Measurements from ENCODE around the gene GNLY.
"Not testable (repeated sequence)": the region's sequence is repeated elsewhere in the genome, so short reads cannot be mapped to it uniquely, and the experiment has no call there.

The GNLY gene

DNA sequence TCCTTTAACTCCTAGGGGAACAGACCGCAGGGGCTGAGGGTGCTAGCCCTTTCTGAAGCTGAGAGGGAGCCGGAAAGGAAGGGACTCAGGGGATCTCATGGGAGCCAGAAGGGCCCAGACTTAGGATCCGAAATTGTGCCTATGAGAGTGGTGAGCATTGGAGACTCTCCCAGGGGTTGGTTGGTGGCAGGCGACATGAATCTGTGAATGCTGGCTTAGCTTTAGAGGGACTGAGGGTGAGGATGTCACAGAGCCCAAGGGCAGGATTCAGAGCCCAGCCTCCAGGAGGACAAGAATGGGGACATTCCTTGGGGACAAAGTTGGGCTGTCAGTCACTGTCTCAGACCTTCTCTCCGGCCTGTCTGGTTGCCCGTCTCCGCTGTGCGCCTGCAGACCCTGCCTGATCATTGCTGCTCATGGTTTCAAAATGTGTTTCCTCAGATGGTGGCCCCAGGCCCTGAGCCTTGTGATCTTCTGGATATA lies 17.5 kb downstream of the GNLY start:
- DNase-seq = no peak

DNA sequence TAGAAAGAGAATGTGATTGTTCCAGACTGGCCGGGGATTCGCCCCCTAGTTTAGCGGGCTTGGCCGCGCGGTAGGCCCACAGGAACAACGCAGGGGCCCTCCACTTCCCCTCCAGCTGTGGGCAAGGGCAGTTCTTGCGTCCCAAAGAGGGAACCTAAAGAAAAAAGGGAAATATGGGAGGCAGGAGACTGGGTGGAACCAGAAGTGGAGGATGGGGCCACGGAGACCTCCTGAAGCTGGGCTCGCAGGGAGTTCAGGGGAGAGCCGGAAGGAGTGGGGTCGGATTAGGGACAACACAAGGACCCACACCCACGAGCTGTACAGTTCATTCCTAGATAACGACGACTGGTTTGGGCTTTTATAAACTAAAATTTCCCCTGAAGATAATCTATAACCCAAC lies 18.2 kb downstream of the GNLY start:
- DNase-seq = no peak

DNA sequence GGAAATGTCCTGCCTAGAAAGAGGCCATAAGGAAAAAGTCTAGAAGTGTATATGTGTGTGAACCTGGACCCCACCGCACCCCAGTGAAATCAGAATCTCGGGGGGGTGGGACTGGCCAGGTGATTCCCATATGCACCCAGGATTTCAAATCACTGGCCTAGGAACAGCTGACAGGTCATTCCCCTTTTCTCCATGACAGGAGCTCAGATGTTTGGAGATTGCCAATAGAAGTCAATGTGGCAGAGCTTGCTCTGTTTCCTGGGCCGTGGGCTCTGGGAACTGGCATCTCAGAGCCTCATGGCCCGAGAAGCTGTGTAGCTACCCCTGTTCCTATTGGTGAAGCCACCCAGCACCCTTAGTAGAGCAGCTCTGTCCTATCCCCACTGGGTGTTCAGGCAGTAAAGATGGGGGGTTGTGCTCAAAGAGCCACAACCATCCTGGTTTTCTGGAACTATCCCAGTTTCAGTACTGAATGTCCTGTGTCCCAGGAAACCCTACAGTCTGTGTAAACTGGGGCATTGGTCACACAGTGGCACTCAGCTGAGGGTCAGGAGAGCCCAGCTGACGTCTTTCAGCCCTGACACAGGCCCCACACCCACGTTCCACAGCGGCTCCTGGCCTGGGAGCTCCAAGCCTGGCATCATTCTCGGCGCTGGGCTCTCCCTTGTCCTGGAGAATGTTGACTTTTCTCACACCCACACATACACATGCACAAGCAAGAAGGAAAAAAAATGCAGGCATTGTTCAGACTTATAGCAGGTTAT lies 18.9 kb downstream of the GNLY start:
- no peak for DNase-seq

DNA sequence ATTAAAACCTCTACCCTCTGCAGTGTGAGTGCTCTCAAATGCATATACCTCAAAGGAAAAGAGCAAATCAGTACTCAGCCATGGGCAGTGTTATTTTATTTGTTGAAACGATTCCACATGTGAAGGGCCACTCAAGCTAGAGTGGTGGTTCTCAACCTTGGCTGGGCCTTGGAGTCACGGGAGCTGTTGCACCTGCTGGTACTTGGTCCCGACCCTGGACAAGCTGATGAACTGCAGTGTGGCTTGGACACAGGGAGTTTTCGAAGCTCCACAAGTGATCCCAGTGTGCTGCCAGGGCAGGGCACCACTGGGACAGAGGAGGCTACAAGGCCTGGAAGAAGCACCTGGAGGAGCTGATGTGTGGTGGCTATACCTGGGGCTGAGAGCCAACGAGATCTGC lies 19.7 kb downstream of the GNLY start:
- DNase-seq = no peak

DNA sequence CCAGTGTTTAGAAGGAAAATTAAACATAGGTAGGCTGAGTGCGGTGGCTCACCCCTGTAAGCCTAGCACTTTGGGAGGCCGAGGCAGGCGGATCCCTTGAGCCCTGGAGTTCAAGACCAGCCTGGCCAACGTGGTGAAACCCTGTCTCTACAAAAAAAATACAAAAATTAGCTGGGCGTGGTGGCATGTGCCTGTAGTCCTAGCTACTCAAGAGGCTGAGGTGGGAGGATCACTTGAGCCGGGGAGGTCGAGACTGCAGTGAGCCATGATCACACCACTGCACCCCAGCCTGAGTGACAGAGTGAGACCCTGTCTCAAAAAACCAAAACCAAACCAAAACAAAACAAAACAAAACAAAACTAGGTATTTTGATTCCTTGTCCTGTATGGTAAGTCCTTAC lies 20.3 kb downstream of the GNLY start:
- DNase-seq = not testable (repeated sequence)

DNA sequence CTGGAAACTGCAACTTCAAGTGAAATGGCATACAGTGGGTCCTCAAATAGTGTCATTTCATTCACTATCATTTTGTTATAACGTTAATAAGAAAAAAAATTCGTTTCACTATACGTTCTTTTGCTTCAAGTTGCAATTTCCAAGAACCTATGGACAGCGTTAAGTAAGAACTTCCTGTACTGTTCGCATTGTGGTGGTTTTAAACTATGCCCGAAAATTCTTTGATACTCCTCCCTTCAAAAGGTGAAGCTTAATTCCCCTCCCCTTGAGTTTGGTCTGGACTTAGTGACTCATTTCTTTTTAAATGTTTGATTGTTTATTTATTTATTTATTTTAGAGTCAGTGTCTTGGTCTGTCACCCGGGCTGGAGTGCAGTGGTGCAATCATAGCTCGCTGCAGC lies 20.7 kb downstream of the GNLY start:
- peak in 1 of 5 experiments; percentile 20 for DNase-seq

DNA sequence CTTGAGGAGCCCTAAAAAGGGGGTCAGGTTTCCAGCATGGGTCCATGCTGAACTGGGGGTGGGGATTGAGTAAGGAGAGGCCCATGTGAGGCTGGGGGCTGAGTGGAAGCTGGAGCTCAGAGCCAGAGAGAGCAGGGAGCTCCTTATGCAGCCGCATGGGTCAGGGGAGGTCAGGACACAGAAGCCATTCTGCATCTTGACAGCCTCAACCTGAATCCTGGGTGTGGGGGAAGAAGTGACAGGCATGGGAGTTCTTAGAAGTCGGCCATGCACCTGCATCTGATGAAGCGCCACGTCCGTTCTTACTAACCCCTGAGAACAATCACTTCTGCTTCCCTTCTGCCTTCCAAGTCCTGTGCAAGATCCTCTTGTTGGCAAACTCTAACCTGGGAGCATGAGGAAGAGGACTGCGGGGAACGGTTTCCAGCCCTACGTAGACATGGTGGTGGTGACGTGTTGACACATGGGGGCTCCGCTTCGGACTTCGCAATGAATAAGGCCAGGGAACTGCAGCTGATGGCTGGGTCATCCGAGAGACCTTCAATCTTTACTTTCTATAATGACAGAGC lies 22.3 kb downstream of the GNLY start:
- no peak for DNase-seq

DNA sequence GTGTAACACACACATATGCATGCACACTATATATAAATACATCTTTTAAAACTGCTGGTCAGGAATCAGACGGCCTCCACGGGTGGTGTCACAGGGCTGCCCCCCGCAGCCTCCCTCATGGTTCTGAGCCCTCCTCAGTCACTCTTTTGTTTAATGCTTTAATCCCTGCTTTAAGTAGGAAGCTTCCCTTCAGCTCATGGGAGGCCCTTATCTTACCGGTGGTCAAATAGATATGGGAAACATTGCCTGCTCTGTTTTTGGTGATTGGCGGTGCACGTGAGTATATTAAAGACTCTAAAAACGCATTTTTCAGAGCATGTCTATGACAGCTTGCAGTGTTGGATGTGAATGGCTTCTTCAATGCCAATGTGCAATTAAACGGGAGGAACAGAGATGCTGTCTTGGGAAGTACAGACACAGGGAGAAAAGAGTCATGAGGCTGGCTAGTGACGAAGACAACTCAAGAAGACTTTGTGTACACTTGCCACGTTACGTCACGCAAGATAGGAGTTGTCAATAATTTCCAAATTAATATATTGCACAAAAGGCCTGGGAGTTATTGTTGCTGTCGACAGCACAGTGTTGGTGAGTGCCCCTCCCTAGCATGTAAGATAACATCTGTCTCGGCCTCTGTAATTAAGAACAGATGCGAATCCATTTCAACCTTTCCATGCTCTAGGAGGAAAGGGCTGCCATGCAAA lies 23.3 kb downstream of the GNLY start:
- DNase-seq = no peak

DNA sequence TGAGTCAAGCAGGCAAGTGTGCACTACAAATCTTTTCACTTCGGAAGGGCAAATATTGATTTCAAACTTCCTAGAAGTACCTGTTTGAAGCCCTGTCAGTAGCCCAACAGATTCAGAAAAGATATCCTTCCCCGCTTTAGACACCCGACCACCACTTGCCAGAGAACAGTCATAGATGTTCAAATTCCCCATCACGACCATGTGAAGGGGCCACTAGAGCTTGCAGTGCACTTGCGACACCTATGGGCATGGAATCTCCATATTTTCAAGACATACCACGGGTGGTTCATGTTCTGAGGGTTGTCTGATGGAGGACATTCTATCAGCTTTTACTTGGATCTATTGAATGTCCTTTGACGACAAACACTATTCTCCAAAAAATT lies 23.8 kb downstream of the GNLY start:
- peak in 1 of 5 experiments; percentile 17 for DNase-seq

DNA sequence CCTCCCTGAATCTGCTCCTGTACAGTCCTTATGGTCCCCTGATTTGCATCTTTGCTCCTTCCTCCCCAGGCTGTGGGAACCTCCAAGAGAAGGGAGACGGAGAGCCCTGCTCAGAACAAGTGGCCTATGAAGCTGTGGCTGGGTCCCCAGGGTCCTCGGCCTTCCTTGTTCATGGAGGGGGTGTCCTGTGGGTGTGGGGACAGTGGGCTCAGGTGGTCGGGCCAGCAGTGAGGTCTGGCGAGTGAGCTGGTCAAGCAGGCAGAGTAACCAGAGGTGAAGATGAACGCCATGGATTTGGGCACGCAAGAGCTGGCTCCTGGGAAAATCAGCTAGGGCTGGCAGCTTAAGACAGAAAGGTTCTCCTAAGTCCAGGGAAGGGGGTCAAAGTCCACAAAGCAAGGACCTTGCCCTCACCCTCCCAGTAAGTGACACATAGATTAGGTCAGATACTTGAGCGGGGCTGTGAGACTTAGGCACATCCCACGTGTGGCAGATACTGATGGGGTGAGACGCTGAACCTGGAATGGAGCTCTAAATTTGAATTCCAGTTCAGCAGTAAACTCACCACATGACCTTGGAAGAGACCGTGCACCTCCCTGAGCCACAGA lies 24.8 kb downstream of the GNLY start:
- no peak for DNase-seq

DNA sequence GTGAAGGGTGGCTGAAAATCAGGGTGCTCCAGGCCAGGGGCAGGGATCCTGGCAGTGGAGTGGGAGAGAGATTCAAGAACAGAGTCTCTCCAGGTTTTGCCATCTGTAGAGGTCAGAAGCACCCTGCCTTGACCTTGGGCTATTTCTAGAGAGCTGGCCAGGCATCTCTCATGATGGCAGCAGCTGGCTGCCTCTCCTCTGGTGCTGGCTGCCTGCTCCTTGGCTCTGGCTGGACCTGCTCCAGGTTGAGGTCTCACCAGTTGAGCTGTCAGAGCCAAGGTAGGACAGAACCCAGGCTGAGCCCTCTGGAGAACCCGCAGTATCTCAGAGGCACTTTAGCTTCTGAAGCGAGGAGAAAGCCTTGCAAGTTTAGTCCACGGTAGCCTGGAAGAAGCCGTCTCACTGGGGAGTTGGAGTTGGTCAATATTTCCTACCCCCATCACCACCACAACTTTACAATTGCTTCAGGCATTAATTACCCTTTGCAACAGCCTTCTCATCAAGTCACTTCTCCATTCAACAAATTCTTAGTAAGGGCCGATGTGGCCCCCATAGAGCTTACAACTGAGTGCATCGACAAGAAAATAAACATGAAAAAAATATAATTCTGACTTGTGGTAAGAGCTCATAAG lies 25.6 kb downstream of the GNLY start:
- DNase-seq = no peak

DNA sequence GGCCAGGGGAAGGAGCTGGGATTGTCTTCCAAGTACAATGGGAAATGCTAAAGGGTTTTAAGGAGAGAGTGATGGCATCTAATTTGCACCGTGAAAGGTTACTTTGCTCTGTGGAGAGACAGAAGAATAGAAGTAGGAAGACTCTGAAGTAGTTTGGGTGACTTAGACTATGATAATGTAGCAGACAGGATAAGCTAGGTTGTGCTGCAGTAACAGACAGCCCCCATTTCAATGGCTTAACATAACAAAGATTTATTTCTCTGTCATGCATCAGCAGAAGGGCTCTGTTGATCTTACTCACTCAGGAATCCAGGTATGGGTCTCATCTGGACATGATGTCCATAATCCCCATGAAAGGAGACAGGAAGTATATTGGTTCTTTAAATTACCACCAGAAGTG lies 26.4 kb downstream of the GNLY start:
- DNase-seq = no peak

DNA sequence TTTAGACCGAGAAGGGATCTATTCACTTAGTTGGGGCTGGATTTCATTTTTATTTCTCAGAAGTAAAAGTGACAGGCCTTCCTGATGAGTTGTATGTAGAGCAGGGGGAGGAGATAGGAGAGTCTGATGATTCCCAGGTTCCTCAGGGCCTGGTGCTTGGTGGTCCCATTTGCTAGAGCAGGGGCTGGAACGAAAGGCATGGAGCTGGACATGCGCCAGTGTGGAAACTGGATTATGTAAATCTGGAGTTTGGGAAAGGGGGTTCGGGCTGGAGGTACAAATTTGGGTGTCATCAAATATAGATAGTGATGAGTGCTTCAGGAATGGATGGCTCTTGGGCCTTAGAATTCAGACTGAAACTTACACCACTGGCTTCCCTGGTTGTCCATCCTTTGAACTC lies 27.5 kb downstream of the GNLY start:
- DNase-seq = no peak

DNA sequence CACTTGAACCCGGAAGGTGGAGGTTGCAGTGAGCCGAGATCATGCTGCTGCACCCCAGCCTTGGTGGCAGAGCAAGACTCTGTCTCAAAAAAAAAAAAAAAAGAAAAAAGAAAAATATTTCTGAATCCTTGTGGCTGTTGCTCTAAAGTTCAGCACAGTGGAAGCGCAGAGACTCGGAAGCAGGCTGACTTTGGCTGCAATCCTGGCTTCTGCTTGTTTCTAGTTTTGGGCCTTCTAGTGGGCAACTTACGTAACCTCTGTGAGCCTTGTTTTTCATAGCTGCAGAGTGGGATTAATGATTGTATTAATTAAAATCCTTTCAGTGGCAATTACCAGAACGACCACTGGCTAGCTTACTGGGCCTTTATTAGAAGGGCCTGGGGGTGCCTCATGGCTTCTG lies 28.4 kb downstream of the GNLY start:
- no peak for DNase-seq

DNA sequence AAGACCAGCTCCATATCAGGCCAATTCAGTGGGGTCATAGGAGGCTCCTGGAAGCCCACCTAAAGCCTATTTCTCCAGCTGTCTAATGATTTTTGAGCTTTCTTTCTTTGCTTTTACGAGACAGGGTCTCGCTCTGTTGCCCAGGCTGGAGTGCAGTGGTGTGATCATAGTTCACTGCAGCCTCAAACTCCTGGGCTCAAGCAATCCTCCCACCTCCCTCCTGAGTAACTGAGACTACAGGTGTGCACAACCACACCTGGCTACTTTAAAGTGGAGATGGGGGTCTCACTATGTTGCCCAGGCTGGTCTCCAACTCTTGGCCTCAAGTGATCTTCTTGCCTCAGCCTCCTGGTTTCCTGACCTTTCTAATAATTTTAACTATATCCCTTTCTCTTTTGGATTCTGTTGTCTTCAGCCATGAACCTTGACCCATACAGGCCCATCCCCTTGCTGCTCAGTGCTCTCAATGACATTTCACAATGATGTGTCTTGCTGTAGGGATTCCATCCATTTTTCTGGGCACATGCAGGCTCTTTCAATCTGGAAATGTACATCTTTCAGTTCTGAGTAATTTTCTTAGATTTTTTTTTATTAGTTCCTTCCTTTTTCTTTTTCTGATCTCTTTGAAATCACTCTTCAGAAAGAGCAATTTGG lies 29.7 kb downstream of the GNLY start:
- no peak for DNase-seq

DNA sequence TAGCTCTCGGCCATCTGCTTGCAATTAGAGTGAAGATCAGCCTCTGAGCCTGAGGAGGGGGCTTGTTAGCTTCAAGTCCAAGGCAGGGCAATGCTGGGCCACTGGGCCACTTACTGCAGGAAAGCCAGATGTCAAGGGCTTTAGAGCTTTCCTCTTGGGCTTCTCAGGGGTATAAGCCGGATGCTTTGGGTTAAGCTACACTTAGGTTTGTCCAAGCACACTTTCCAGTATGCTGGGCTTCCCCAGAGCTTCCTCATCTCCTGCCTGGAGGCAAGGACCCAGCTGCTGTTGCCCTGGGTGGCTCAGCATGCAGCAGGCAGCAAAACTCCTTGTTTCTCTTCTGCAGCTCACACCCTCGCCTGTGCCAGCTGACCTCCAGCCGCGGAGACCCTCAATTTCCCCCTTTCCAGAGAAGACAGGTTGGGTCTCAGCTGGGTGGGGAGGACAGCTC lies 30.6 kb downstream of the GNLY start:
- no peak for DNase-seq

DNA sequence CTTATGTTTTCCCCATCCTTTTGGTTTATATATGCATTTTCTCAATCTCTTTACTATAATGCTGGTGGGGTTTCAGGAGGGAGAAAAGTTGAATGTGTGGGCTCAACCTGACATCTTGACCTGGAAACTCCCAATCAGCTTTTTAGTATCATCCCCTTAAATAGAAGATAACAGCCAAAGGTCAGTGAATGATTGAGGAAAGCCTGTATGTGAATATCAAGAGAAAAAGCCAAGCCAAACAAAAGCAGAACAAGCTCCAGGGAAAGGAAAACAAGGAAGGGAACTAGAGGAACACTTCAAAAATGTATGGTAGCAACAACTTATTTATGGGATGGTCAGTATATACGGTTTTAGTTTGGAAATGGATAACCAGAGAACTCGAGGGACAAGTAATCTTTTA lies 31.3 kb downstream of the GNLY start:
- DNase-seq = no peak

DNA sequence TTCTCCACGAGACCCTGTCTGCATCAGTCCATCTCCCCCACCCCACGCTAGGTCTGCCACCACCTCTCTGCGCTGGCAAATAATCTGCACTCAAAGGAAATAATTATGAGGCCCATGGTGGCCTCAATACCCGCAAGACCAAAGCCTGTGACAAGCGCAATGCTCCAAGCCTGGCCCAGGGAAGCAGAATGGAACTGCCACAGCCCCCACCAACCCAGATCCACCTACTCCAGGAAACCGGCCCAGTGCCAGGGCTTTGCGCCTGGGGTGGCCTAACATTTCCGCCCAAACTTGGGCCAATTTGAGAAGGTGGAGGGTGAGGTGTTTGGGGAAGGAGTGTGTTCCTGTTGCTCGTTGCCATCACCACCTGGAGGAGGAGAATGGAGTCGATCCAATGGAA lies 33.6 kb downstream of the GNLY start:
- no peak for DNase-seq

DNA sequence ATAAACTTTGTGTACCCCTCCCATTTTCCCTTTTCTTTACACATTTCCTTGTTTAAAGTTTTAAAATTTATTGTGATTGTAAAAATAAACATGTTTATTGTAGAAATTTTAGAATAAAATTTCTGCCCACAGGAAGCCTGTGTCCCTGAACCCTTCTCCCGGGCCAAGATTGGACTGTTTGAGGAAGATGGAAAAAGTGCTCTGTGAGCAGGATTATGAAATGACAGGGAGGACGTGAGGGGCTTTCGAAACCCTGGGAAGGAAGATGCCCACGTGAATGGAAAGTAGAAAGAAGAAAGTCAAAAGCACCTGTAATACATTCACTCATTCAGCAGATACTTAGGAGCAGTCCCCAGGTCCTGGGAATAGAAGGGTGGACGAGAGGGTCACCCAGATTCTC lies 34.2 kb downstream of the GNLY start:
- no peak for DNase-seq

DNA sequence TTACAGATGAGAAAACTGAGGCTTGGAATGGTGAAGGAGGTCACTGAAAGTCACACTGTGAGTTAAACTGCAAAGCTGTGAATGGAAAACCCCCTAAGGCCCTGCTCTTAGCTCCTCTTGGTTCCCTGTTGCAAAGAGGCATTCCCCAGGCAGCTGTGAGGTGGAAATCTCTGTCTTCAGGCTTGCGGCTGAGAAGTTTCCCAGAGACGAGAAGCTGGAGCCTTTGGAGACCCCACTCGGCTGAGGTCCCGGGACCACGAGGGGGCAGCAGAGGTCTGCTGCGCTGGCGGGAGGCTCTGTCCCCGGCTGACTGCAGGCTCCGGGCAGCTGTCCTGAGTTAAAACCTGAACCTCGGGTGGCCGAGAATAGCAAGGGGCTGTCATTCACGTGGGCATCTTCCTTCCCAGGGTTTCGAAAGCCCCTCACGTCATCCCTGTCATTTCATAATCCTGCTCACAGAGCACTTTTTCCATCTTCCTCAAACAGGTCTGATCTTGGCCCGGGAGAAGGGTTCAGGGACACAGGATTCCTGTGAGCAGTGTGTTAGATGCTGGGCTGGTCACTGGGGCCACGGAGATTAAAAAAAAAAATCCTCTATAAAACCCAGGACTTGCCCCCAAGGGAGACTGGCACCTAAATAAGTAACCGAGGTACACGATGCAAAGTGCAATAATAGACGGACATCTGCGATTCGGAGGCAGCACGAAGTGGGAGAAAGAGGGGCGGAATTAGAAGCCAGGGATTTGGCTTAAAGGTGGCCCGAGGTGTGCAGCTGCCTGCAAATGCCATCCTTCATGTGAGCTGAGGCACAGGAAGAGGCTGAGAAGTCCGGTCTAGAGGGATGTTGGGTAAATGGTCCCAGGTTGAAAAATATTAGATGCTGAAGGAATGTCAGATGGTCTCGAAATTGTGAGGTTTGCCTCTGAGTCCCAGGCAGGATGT lies 35.0 kb downstream of the GNLY start:
- DNase-seq = peak; percentile 33 to 67 (median 53)

DNA sequence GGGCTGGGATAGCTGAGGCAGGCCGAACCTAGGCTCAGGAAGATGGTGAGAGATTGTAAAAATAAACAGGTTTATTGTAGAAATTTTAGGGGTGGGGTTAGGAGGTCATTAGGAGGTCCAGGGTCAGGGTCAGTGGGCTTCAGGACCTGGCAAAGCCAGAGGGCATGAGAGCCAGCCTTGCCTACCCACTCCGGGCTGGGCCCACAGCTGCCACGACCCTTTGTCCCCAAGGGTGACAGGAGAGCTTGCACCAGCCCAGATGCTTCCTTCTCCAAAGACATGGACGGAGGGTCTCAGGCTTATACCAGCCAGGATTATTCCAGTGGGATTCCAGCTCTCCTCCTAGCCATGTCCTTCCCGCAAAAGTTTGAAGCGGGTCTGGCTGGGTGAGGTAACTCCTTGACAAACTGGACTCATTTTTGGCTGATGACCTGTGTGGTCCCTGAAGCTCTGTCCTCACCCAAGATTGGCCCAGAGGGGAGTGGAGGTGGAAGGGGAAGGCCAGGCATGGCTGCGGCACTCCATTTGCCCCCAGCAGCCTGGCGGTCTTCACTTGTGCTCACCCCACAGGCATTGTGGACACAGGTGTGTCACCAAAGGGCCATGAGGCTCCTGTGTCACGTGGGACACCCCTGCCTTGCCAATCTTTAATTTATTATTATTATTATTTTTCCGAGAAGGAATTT lies 35.8 kb downstream of the GNLY start:
- no peak for DNase-seq

Data from T-helper 2 cell (primary cell).